GM18508 (cell line): ENCODE data around the gene SF1.

Experiments used
- ATAC-seq: cut with Tn5 transposase; IDR thresholded peaks from one replicate; pipeline ENCODE4 v1.9.1; 2021; ENCODE audit warnings: moderate number of reproducible peaks; ENCODE audit not compliant: insufficient read depth, unreplicated experiment

Gene SF1

DNA sequence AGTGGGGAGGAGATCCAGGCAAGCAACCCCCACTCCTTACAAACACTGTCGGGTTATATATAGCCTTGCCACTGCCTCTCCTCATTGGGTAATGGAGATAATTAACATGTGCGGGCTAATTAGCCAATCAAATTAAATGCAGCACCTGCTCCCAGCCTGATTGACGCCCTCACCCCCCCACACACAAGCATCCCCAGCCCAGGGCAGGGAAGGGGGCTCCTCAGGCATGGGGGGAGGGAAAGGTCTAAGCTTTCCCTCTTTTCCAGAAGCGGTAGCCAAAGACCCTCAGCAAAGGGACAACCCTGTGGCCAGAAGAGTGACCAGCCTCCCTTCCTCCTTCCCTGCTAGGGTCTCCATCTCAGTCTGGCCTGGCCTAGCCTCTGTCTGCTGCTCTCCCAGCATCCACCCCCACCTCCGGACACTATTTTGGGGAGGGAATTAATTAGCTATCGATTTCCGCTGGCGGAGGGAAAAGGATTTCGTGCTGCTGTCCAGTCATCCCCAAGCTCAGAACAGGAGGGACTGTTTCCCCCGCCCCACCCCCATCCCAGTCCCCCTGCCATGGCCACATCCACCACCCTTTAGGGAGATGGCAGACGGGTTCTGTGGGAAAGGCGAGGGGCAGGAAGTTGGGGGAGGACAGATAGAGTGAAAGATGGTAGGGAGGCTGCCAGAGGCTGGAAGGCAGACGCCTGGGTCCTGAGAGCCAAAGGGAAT, 62.4 kb downstream of the SF1 start:
- no peak for ATAC-seq

DNA sequence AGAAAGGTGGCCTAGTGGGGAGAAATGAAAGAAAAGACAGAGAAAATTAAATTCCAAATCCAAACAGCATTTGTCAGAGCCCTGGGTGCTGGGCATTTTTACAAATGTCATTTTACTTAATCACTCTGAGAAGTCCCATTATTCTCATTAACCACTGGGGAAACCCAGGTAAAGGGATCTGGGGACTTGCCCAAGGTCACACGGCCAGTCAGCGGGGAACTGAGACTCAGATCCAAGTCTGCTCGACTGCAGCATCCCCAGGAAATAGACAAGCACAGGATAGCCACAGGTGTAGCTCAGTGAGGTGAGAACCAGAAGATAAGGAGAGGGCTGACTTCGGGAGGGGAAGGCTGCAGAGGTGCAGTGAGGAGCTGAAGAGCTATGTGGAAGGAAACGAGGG, 63.2 kb downstream of the SF1 start:
- no peak for ATAC-seq

DNA sequence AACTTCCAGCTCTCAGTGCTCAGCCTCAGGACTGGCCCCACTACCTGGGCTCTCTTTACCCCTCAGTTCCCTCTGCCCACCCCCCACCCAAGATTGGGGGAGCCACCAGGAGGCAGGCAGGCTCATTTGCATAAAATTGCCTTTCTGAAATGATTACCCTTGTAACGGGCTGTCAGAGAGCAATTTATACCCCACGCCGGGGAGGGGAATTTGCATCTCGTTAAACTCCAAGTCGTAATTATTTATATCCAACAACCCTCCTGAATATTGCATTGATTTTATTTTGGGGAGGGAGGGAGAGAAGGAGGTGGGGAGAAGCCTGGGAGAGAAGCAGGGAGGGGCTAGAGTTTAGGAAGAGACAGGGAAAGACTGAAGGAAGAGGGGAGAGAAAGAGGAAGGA, 63.7 kb downstream of the SF1 start:
- no peak for ATAC-seq
